GM19193 (cell line): ENCODE data around the gene NARS2.

Experiments
- POLR2A ChIP-seq: IDR thresholded peaks from 4 replicates; pipeline ENCODE4 v1.6.1; 2011; ENCODE audit not compliant: insufficient read depth, insufficient read length; ENCODE audit errors: extremely low read depth

The NARS2 gene

GRCh38 chr11:78583889-78584288 is 9.2 kb upstream of the NARS2 start:
- no peak for TF ChIP-seq POLR2A

- TF ChIP-seq POLR2A: no peak
These were observed 2.8 kb upstream of the NARS2 start for GRCh38 chr11:78577495-78577894.

GRCh38 chr11:78576549-78577097 is 2.0 kb upstream of the NARS2 start:
- TF ChIP-seq POLR2A: no peak

- no peak for TF ChIP-seq POLR2A
These were observed 814 bp upstream of the NARS2 start for GRCh38 chr11:78575478-78575877.

GRCh38 chr11:78573681-78574080 is 983 bp downstream of the NARS2 start:
- no peak for TF ChIP-seq POLR2A

- no peak for TF ChIP-seq POLR2A
These were observed 1.4 kb downstream of the NARS2 start for GRCh38 chr11:78573271-78573670.

- TF ChIP-seq POLR2A: no peak
These were observed 2.3 kb downstream of the NARS2 start for GRCh38 chr11:78572394-78572793.

GRCh38 chr11:78570031-78570430 is 4.6 kb downstream of the NARS2 start:
- no peak for TF ChIP-seq POLR2A

- TF ChIP-seq POLR2A: no peak
These were observed 7.5 kb downstream of the NARS2 start for GRCh38 chr11:78567209-78567608.

- TF ChIP-seq POLR2A: no peak
These were observed 9.9 kb downstream of the NARS2 start for GRCh38 chr11:78564490-78565467.

GRCh38 chr11:78562398-78562797 is 12.3 kb downstream of the NARS2 start:
- TF ChIP-seq POLR2A: no peak

- no peak for TF ChIP-seq POLR2A
These were observed 13.7 kb downstream of the NARS2 start for GRCh38 chr11:78560826-78561484.

GRCh38 chr11:78560153-78560552 is 14.5 kb downstream of the NARS2 start:
- no peak for TF ChIP-seq POLR2A

GRCh38 chr11:78557236-78557635 is 17.4 kb downstream of the NARS2 start:
- no peak for TF ChIP-seq POLR2A

- TF ChIP-seq POLR2A: no peak
These were observed 19.1 kb downstream of the NARS2 start for GRCh38 chr11:78555592-78555991.
